ENCODE data around the gene ATP2A1. TPM values are rescaled to one million over a fixed set of nuclear protein-coding genes. Genes with fewer than 3 reads are reported as not detected.

The ATP2A1 gene
- total and polyA plus RNA-seq, 2 of the 13 experiments (the other 11 are each of a cell fraction or from before 2014, with no cell fraction given) = 3.2 to 12.5 TPM

- TF ChIP-seq ZBTB40 (IDR thresholded peaks at IDR 0.05) (no peak), ZBTB40 (CRISPR knock-in tag; IDR thresholded peaks at IDR 0.05) (no peak), CENPBD1 (CRISPR knock-in tag; IDR thresholded peaks at IDR 0.05; ENCODE audit: borderline replicate concordance, low read depth) (no peak), ZNF264 (CRISPR knock-in tag; IDR thresholded peaks at IDR 0.05) (no peak), HDAC6 (IDR thresholded peaks at IDR 0.05; ENCODE audit: low read depth, low read length) (no peak), JARID2 (CRISPR knock-in tag; IDR thresholded peaks at IDR 0.05; ENCODE audit: insufficient replicate concordance) (no peak), ZFP91 (CRISPR knock-in tag; IDR thresholded peaks at IDR 0.05; ENCODE audit: borderline replicate concordance) (peak; percentile 68; the same call in 1 of the 2 replicates), ZBTB43 (CRISPR knock-in tag; conservative IDR thresholded peaks at IDR 0.05) (no peak), HNF1A (IDR thresholded peaks at IDR 0.05; ENCODE audit: low read depth) (no peak), HNF1A (CRISPR knock-in tag; IDR thresholded peaks at IDR 0.05; ENCODE audit: borderline replicate concordance) (0 out of 2 replicates have a peak, but pooled peaks have one; percentile 2)
Measured at GRCh38 chr16:28865722-28866453, 12.4 kb upstream of the ATP2A1 start (continued).

All from HepG2 (cell line).